CD4-positive, alpha-beta T cell treated with Interleukin-1 beta for 1 hour (primary cell): ENCODE data around the gene CD34.
"Not testable (repeated sequence)": the region's sequence is repeated elsewhere in the genome, so short reads cannot be mapped to it uniquely, and the experiment has no call there.

Source experiments
- DNase-seq, 2 donors: peaks; one replicate each; pipeline ENCODE4 v3.0.0-alpha.2; 2020 to 2022

Gene CD34, protein sequence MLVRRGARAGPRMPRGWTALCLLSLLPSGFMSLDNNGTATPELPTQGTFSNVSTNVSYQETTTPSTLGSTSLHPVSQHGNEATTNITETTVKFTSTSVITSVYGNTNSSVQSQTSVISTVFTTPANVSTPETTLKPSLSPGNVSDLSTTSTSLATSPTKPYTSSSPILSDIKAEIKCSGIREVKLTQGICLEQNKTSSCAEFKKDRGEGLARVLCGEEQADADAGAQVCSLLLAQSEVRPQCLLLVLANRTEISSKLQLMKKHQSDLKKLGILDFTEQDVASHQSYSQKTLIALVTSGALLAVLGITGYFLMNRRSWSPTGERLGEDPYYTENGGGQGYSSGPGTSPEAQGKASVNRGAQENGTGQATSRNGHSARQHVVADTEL

DNA sequence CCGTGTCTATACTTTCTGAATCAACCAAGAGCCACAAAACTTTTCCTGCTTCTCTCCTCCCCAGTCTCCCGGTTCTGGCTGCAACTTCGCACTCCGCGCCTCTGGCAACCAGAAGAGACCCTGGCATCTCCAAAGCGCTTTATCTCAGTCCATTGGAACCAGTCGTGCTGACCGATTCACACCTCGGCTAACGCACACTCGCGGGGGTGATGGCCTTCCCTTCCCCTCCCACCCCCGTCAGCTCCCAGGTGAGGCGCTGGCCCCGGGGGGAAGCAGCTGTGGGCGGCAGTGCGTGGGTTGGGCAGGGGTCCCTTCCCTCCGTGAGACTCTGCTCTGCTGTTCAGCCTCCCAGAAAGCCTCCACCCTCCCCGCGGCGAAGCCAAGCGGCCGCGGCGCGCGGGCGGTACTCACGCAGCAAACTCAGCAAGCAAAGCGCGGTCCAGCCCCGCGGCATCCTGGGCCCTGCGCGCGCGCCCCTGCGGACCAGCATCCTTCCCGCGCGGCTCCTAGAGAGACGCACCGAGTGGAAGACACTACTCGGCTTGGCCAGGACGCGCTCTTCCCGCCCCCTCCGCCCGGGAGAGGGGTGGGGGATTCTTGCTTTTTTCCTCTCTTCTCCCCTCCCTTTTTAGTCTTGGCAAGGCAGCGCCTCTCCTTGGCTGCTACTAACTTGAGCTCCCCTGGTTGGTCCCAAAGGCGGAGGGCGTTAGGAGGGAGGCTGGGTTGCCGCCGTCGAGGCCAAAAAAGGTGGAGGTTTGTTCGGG lies at the start of gene CD34:
Gene CD34, minus strand, starts transcription at position 535 of the 764 bp plus-strand sequence. Its CDS starts 45 bp downstream, at position 490.
- no peak for DNase-seq

DNA sequence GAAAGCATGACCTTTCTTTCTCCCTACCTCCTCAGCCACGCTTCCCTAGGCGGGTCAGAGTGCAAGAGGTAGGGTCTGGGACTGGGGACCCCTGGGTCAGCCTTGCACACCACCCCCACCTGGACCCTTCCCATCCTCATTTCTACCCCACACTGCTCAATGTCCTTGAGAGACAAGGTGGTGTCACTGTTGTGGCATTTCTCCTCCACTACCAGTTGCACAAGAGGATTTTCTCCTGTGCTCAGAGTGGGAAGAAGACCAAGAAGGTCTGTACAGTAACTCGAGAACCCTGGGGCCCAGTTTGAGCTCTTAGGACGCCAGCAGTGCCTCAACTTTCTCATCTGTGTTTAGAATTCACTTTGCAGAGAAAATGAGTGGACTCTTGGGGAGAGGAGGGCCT lies 49.4 kb upstream of the CD34 start:
- no peak for DNase-seq

DNA sequence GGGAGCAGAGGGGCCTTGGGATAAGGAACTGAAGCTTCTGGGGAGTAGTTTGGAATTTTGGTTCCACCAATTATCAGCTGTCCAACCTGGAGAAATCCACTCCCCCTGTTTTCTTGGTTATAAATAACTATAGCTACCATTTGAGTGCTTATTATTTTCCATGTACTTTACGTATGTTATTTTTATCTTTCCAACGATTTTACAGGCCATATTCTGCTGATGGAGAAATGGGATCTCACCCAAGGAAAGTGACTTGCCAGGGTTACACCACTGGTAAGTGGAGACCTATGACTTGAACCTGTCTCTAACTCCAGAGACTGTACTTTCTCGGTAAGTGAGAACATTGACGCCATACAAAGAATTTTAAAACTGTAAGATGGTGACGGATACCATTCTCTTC lies 49.0 kb upstream of the CD34 start:
- no peak for DNase-seq

DNA sequence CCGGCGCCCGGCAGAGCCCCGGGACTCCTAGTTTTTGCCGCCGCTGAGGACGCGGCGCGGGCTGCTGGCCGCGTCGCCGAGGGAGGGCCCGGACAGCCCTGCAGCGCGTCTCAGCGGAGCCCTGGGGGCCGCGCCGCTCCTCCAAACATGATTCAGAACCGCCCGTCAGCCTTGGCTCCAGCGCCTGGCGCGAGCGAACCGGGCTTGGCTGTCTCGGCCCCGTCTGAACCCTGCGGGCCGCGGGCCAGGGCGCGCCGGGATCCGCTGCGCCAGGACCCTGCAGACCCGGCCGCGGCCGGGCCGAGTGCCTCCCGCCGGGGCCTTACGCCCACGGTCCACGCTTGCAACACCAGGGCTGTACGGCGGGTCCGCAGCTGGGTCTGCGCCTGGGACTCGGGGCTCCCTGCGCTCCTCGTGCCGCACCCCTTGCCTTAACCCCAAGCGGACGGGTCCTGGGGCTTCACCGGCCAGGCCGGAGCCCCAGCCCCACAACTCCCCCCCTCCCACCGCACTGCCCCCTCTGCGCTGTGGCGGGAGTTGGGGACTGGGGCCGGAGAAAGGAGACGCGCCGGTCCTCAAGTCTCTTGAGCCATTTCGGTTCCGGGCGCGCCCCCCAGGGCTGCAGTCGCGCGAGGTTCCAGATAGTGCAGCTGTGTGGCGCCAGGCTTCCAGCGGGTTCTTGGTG lies 48.4 kb upstream of the CD34 start:
- DNase-seq: no peak

DNA sequence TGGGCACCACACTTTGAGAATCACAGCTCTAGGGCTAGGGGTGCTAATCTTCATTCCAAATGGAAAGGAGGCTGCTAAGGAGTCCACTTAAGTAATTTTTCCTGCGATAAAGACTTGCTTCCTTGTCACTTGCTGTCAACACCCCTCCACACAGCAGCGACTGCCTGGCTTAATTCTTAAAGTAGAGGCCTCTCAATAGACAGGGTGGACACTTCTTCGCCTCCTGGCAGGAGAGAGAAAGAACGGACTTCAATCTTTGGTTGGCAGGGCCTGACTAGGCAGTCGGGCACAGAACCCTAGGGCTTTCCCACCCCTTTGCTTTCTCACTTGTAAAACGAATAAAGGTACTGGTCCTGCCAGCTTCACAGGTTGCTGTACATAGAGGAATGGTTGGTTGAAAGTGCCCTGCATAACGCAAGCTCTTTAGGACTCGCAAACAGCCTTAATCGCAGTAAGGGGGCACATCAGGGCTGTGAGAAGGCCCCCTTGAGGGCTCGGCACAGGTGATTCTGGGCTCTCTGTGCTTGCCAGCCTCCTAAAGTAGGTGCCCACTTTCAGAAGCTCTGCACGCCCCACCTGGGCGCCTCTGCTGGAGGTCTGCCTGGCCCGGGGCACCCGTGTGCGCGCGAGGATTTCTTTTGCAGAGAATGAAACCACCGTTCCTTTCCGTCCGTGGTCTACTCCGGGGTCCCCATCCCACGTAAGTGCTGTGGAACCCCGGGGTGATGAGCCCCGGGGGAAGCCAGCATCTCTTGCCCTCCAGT lies 47.6 kb upstream of the CD34 start:
- DNase-seq: no peak

DNA sequence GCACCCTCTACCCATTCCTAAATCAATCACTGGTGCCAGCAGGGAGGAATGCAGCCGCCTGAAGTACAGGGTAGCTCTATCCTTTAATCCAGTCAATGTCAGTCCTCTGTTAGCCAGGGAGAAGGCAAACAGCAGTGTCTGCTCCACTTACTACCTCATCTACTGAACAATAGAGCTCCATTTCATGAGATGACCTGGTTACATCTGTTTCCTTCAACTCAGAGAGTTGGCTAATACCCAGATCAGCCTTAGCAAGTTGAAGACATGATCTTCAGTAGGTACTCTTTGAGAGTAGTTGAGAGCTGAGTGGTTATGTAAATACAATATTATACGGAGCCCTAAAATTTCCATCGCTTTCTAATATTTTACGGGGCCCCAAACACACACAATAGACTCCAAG lies 46.1 kb upstream of the CD34 start:
- no peak for DNase-seq

DNA sequence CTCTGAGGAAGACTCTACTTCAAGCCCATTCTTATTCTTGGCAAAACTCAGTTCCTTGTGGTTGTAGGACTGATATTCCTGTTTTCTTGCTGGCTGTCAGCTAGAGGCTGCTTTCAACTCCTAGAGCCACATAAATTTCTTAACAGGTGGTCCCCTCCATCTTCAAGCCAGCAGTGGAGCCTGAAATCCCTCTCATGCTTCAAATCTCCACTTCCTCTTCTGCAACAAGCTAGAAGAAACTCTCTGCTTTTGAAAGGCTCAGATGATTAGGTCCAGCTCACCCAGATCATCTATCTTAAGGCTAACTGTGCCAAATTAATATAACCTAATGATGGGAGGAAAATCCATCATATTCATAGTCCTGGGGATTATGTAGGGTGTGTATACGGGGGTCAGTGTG lies 43.2 kb upstream of the CD34 start:
- DNase-seq: no peak

DNA sequence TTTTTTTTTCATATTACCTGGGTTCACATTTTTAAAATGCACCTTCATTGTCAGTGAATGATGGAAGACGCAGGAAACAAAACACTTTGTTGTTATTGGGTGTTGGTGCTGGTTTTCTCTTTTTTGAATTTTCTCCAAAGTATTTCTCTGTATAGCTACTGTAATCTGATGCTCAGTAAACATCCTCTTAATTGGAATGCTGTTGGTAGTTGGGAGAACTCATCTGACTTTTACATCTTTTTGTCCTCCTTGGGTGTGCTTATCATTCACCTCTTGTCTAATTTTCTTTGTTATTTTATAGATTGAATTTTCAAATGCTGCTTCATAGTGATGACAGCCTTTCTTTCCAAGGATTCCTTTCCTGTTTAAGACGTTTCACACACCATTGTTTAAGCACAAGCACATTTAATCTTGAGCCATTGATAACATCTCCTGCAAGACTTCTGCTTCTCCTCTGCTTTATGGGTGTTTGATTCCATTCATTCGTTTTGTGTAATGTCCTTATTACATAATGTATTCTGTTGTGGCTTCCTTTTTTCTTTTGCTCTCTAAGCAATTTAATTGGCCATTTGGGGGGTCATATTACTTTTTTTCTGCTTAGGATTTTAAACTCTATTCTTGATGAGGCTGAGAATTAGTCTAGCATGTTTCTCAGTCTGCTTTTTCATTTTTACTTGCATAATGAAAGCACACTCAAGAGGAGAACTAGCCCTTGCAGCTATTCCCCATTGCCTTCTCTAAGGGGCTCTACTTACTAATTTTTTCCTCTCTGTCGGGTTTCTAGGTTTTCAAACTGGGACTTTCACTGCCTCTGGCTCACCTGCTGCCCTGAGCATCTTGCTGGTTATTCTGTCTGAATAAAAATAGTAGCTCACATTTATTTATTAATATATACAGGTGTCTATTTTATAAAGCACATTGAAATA lies 42.0 kb upstream of the CD34 start:
- DNase-seq: no peak

DNA sequence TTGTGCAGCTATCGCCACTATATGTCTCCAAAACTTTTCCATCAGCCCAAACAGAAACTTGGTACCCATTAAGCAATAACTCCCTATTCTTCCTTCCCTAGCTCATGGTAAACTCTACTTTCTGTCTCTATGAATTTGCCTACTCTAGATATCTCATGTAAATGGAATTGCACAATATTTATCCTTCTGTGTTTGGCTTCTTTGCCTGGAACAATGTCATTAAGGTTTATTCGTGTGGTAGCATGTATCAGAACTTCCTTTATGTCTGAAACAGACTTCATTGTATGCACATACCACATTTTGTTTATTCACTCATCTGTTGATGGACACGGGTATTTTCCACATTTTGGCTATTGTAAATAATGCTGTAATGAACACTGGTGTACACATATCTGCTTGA lies 40.7 kb upstream of the CD34 start:
- no peak for DNase-seq

DNA sequence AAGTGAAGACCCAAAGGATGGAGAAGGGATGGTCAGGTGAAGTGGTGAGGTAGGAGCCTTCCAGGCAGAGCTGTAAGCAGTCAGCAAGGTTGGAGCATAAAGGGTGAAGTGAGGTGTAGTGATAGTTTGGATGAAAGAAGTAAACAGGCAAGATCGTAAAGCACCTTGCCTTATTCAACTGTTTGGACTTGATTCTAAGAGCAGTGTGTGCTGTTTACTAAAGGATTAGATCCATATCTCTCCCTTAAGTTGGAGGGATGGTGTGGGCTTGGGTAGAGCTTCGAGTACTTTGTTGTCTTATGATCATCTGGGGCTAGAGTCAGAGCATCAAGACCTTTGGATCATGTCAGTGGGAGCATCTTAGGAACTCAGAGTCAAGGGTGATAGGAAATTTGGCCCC lies 39.8 kb upstream of the CD34 start:
- DNase-seq: no peak

DNA sequence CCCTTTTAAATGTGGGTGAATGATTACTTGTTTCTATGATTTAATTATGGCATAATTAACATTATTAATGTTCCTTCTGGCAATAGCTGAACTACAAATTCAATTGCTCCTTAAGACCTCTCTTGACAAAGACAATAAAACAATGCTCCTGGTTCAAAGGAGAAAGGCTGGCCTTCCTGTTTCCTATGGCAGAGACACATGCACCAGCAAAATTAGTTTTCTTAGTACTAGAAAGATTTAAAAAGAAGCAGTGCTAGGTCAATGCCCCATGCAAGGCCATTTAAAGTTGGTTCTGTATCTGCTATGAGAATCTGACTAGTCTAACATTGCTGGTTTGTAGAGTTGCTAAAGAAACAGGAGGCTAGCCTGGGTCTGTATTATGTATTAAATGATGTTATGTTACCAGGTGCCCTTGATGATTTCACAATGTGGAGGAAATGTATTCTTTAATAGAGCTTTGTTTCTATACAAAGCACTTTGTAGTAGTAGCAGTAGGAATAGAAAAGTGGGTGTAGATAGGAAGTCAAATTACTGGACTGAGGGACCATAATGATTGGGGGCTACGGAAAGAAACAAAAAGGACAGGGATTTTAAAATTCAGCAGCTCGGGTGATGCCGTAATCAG lies 38.8 kb upstream of the CD34 start:
- no peak for DNase-seq

DNA sequence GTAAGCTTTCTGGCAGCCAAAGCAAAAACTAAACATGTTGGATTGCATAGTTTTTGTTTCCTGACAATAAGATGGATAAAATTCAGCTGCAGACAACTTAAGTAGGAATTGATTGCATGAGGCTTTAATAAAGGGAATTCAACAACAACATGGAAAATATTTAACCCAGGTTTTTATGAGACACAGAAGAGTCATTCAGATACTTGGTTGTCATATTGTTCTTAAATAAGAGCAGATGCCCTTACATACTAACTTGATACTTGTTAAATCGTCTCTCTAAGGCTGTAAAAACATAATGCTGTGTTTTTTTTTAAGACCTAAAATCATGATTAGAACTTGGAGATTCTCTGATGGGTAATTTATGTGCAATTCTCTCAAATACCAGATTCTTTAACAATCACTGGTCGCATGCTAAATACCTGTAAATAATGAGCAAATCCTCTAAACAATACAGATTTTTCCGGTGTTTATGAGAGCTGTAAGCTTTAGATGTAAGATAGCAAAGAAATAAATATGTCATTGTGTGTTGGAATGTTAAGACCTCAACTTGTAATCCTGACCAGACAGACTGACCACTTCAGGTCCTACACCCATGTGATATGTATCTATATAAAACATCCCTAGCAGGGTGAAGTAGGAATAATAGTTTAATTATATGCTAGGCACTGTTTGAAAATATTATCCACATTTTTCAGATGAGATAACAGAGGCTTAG lies 37.8 kb upstream of the CD34 start:
- DNase-seq: no peak

DNA sequence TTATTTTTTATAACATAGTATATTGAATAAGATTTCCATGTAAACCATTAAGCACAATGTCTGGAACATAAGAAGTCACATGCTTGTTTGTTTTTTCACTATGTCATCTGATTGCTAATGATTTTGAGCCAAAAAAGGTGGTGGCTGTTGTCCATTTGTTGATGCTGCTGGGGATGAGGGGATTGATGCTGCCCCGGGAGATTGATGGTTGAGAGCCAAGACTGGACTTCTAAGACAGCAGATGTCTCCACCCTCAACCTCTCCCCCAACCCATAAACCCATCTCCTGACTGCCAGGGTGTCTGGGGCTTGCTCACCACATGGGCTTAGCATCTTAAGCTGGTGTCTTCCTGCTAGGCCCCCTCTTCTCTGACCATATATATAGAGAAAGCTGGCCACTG lies 35.8 kb upstream of the CD34 start:
- DNase-seq: no peak

DNA sequence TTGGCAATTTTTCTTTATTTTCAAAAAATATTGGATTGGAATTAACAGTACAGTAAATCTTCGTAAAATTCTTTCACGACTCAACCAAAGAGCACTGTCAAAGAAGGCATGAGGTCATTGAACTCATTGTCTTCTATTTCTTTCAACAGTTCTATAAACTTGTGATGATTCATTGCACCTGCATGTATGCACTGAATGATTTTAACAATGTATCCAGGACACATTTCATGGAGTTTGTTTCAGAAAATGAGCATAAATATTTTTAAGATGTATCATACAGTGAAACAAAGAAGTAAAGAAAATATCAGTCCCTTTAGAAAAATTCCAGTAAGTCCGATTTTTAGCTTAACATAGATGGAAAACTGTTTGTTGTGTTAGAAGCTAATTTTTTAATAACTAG lies 33.6 kb upstream of the CD34 start:
- no peak for DNase-seq

DNA sequence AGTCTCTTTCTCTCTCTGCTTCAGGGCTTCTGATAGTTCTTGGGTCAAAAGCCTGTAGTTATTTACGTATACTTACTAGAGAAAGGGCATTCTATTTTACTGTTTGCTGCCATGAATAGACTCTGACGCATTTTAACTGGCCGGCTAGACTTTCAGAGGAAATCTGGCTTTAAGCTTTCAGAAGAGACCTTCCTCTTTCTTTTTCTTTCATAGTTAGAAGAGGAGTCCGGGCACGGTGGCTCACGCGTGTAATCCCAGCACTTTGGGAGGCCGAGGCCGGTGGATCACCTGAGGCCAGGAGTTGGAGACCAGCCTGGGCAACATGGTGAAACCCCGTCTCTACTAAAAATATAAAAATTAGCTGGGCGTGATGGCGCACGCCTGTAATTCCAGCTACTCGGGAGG lies 31.4 kb upstream of the CD34 start:
- not testable (repeated sequence) for DNase-seq

DNA sequence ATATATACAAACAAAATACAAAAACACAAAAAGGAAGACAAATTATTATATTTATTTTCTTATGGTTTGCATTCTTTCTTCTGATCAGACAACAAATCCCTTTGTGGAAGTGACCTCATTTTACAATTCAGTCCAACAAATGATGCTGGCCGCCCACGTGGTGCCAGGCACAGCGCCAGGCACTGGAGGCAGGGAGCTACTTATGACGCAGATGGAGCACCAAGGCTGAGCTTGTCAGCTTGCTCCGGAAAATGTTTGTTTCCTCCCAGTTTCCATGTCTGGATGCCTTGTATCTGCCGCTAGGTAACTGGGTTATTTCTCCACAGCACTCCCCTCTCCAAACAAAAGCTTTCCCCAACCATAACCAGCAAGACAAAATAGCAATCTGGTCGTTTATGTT lies 30.7 kb upstream of the CD34 start:
- peak in 1 of 2 donors; percentile 15 for DNase-seq

DNA sequence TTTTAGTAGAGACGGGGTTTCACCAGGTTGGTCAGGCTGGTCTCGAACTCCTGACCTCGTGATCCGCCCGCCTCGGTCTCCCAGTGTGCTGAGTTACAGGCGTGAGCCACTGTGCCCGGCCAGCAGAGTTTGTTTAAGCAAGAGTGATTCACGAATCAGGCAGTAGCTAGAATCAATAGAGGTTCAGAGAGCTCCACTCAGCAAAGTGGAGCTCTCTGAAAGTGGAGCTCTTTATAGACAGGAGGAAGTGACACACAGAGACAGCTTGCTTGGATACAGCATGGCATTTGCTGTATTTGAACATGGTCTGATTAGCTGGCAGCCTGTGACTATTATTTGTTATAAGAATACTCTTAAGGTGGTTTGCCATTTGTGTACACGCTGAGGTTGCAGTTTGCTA lies 27.1 kb upstream of the CD34 start:
- no peak for DNase-seq

DNA sequence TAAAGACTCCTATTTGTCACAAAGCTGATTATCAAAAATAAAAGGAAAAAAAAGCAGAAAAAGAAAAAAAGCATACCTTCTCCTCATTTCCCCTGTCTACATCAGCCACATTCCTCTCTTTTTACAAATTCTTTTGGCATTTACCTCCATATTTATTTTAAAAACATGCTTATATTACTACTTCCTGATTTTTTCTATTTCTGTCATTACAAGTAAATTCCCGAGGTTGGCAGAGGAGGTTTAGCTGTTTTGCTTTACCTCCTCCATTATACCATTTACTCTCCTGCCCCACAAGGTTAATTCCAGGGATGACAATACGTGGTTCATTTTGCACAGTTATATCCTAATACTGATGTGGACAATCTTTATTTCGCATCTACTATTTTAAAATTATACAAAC lies 26.3 kb upstream of the CD34 start:
- DNase-seq: no peak

DNA sequence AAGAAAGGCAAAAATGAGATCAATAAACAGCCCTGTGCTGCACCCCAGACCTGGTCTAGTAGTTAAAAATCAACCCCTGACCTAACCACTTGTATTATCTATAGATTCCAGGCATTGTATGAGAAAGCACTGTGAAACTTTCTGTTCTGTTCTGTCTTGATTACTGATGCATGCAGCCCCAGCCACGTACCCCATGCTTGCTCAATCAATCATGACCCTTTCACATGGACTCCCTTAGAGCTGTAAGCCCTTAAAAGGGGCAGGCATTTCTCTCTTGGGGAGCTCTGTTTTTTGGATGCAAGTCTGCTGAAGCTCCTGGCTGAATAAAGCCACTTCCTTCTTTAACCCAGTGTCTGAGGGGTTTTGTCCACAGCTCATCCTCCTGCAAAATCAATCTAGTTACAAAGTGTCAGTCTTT lies 24.2 kb upstream of the CD34 start:
- no peak for DNase-seq

DNA sequence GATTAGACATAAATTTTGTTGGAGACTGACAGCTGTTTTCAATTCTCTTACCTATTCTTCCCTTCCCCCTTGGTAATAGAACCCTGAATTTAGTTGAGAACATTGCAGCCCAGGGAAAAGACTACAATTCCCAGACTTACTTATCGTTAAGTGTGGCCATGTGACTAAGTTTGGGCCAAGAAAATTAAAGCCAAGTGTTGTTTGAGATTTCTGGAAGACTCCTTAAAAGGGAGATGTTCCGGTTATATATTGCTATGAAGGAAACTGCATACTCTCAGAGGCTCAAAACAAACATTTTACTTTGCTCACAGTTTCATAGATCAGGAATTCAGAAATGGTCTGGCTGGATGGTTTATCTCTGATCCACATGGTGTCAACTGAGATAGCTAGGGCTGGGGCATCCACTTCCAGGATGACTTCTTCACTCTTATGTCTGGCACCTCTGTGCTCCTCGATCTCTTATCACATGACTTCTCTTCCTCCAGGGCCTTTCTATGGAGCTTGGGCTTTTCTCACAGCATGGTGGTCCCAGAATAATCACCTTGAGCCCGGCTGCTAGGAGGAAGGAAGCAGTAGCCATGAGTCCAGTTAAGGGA lies 22.4 kb upstream of the CD34 start:
- no peak for DNase-seq
